ENCODE data around the gene OR6C2.
"Not testable (repeated sequence)": the region's sequence is repeated elsewhere in the genome, so short reads cannot be mapped to it uniquely, and the experiment has no call there.

OR6C2 gene

GRCh38 chr12:55448825-55449224 lies 4.9 kb downstream of the OR6C2 start:
- TF ChIP-seq ZFX (IDR thresholded peaks at IDR 0.05; ENCODE audit: borderline replicate concordance), result no peak
- TF ChIP-seq, protein P1, sequence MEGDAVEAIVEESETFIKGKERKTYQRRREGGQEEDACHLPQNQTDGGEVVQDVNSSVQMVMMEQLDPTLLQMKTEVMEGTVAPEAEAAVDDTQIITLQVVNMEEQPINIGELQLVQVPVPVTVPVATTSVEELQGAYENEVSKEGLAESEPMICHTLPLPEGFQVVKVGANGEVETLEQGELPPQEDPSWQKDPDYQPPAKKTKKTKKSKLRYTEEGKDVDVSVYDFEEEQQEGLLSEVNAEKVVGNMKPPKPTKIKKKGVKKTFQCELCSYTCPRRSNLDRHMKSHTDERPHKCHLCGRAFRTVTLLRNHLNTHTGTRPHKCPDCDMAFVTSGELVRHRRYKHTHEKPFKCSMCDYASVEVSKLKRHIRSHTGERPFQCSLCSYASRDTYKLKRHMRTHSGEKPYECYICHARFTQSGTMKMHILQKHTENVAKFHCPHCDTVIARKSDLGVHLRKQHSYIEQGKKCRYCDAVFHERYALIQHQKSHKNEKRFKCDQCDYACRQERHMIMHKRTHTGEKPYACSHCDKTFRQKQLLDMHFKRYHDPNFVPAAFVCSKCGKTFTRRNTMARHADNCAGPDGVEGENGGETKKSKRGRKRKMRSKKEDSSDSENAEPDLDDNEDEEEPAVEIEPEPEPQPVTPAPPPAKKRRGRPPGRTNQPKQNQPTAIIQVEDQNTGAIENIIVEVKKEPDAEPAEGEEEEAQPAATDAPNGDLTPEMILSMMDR (IDR thresholded peaks at IDR 0.05), result no peak
- H3K27ac ChIP-seq, result no peak overlapping the region

DNA sequence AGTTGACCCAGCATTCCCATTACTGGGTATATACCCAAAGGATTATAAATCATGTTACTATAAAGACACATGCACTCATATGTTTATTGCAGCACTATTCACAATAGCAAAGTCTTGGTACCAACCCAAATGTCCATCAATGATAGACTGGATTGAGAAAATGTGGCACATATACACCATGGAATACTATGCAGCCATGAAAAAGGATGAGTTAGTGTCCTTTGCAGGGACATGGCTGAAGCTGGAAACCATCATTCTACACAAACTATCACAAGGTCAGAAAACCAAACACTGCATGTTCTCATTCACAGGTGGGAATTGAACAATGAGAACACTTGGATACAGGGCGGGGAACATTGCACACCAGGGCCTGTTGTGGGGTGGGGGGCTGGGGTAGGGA lies 21.1 kb downstream of the OR6C2 start:
- H3K27ac ChIP-seq, result not testable (repeated sequence)

DNA sequence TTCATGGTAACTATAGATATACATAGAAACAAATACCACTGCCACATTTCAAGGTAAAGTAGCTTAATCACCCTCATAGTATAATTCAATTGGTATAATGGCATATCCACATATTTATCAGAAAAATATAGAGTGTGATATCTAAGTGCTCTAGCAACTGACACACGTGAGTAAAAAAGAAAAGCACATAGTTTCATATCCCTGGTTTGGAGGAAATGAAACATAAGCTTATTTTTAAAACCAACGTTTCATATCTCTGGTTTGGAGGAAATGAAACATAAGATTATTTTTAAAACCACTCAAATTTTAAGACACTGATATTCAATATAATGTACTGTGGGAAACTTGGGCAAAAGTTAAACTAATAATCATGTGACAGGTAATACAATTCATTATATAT lies 24.0 kb downstream of the OR6C2 start:
- TF ChIP-seq ZFX (IDR thresholded peaks at IDR 0.05; ENCODE audit: borderline replicate concordance), result no peak
- TF ChIP-seq, protein P1 (IDR thresholded peaks at IDR 0.05), result no peak
- H3K27ac ChIP-seq, result no peak overlapping the region

DNA sequence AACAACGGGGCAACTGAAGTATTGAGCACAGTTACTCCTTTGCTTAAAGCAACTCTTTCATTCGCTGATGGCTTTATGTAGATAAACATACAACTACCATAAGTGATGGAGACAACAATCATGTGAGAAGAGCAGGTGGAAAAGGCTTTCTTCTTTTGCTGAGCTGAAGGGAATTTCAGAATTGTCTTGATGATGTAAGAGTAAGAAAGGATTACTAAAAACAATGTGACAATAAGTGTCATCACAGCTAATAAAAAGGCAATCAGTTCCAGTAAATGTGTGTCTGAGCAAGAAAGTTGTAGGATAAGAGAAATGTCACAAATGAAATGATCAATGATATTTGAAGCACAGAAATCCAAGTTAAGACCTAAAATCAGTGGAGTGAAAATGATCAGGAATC lies 25.4 kb downstream of the OR6C2 start:
- no peak for TF ChIP-seq ZFX (IDR thresholded peaks at IDR 0.05; ENCODE audit: borderline replicate concordance)
- TF ChIP-seq, protein P1 (IDR thresholded peaks at IDR 0.05), result no peak
- H3K27ac ChIP-seq, result no peak overlapping the region

- H3K27ac ChIP-seq, result no peak within 1 kb of the TSS
- TF ChIP-seq, protein P1 (IDR thresholded peaks at IDR 0.05), result no peak
- TF ChIP-seq ZFX (IDR thresholded peaks at IDR 0.05; ENCODE audit: borderline replicate concordance), result no peak
Observed at GRCh38 chr12:55470088-55470829, 26.4 kb downstream of the OR6C2 start, which contains the start of gene OR6C70. TSS of gene OR6C70 (minus strand) at chr12:55470138. CDS start at chr12:55470138, 0 bp downstream.

- H3K27ac ChIP-seq, result no peak overlapping the region
- TF ChIP-seq, protein P1 (IDR thresholded peaks at IDR 0.05), result no peak
- no peak for TF ChIP-seq ZFX (IDR thresholded peaks at IDR 0.05; ENCODE audit: borderline replicate concordance)
Observed at GRCh38 chr12:55472264-55472663, 28.4 kb downstream of the OR6C2 start.

- H3K27ac ChIP-seq, result not testable (repeated sequence)
Observed at GRCh38 chr12:55479136-55479535, 35.3 kb downstream of the OR6C2 start.

- not testable (repeated sequence) for H3K27ac ChIP-seq
Observed at GRCh38 chr12:55484284-55484683, 40.4 kb downstream of the OR6C2 start.

- TF ChIP-seq, protein P1 (IDR thresholded peaks at IDR 0.05), result no peak
- no peak for TF ChIP-seq ZFX (IDR thresholded peaks at IDR 0.05; ENCODE audit: borderline replicate concordance)
Observed at GRCh38 chr12:55492078-55492477, 48.2 kb downstream of the OR6C2 start, which contains the start of gene OR6C68. TSS of gene OR6C68 (plus strand) at chr12:55492378. CDS start at chr12:55492378, 0 bp downstream.

More at GRCh38 chr12:55492078-55492477, 48.2 kb downstream of the OR6C2 start, which contains the start of gene OR6C68:
- H3K27ac ChIP-seq, result no peak within 1 kb of the TSS

Measured in 22Rv1 (cell line).